Measurements from ENCODE around the gene TNFAIP6. TPM values are rescaled to one million over a fixed set of nuclear protein-coding genes. Genes with fewer than 3 reads are reported as not detected.
"Not testable (repeated sequence)": the region's sequence is repeated elsewhere in the genome, so short reads cannot be mapped to it uniquely, and the experiment has no call there.

The TNFAIP6 gene
- total and polyA plus RNA-seq, 5 experiments from 2014 or later, result not detected

DNA sequence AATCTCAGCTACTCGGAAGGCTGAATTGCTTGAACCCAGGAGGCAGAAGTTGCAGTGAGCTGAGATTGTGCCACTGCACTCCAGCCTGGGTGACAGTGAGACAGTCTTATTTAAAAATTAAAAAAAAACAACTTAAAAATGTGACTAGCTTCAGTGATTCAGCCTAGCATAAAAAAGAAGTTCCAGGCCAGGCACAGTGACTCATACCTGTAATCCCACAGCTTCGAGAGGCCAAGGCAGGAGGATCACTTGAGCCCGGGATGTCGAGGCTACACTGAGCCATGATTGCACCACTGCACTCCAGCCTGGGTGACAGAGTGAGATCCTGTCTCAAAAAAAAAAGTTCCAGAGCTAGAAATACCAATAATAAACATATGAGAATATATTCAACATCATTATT is 13.2 kb upstream of the TNFAIP6 start:
- not testable (repeated sequence) for H3K4me1 Mint-ChIP-seq

DNA sequence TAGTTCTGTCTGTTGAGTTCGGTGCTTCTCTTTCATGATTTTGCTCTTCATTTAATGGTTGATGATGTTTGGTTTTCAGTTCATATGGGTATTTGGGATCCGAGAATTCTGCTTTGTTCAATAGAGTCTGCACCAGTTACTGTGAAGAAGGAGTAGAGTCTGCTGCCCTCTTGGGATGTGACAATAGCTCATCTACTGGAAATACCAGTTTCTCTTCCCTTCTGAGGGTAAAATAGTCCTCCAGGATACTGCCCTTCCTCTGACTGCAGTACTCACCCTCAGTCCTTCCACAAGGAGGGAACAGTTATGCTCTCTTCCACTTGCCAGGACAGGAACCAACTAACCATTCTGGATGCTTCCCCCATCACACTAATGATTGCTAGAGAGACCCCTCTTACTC is 12.5 kb upstream of the TNFAIP6 start:
- no peak for DNase-seq
- H3K27me3 Mint-ChIP-seq, result peaks cover 0 to 8% (median 1%) of the 10 kb centered on the region in 5 donors
- POLR2A ChIA-PET, result no interaction called here
- peaks cover 7 to 25% (median 15%) of the 10 kb centered on the region in 9 donors for H3K9me3 Mint-ChIP-seq
- ATAC-seq, result no peak
- H3K4me1 Mint-ChIP-seq, result no peaks in the 10 kb centered on the region
- peak overlapping the region in 1 of 10 donors; percentile 8 for H3K27ac Mint-ChIP-seq
- no peak overlapping the region for H3K4me3 Mint-ChIP-seq
- peaks cover 0 to 18% (median 8%) of the 10 kb centered on the region in 3 donors for H3K36me3 Mint-ChIP-seq

More for the DNA sequence above, 13.2 kb upstream of the TNFAIP6 start:
- DNase-seq, H3K27ac Mint-ChIP-seq, H3K4me3 Mint-ChIP-seq, H3K27me3 Mint-ChIP-seq, ATAC-seq, POLR2A ChIA-PET: not testable (repeated sequence)
- H3K9me3 Mint-ChIP-seq, result peaks cover 7 to 25% (median 16%) of the 10 kb centered on the region in 9 donors
- peaks cover 0 to 18% (median 8%) of the 10 kb centered on the region in 3 donors for H3K36me3 Mint-ChIP-seq

DNA sequence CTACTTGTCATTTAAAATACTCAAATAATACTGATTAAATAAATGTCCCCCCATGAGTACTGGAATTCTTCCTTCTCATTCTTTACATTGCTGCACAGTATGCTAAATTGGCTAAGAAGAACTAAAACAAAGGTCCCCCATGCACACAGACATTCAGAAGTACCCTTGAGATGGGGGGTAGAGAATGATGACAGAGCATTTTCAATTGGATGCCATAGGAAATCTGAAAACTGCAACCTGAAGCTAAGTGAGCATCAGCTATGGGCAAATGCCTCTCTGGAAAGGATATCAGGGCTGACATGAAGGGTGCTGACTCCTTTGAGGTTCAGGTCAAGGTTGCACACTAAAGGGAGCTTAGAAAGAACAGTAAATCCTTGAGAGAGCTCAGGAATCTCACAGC is 10.1 kb upstream of the TNFAIP6 start:
- DNase-seq, result no peak
- no peak for ATAC-seq
- peaks cover 0 to 11% (median 6%) of the 10 kb centered on the region in 9 donors for H3K9me3 Mint-ChIP-seq
- peaks cover 0 to 10% (median 5%) of the 10 kb centered on the region in 3 donors for H3K36me3 Mint-ChIP-seq
- H3K27ac Mint-ChIP-seq, result no peak overlapping the region
- H3K4me1 Mint-ChIP-seq, result no peaks in the 10 kb centered on the region
- POLR2A ChIA-PET, result no interaction called here
- peaks cover 0 to 3% (median 1%) of the 10 kb centered on the region in 5 donors for H3K27me3 Mint-ChIP-seq
- no peak overlapping the region for H3K4me3 Mint-ChIP-seq

DNA sequence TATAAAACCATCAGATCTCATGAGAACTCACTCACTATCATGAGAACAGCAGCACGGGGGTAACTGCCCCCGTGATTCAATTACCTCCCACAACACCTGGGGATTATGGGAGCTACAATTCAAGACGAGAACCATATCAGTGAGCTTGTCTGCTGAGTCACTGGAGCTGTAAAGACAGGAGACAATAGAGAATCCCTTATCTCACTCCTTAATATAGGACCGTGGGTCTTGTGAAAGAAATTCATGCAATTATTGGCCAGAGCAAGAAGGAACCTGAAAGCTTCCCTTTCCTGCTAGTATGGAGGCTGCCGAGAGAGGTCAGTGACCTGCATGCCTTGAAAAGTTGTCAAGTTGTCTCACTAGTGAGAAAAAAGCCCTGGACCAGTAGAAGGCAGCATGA is 9.5 kb upstream of the TNFAIP6 start:
- H3K4me1 Mint-ChIP-seq, result no peaks in the 10 kb centered on the region
- H3K36me3 Mint-ChIP-seq, result peaks cover 0 to 10% (median 5%) of the 10 kb centered on the region in 3 donors
- DNase-seq (no peak), ATAC-seq (no peak)
- POLR2A ChIA-PET, result no interaction called here
- no peak overlapping the region for H3K4me3 Mint-ChIP-seq
- H3K9me3 Mint-ChIP-seq, result peaks cover 0 to 11% (median 6%) of the 10 kb centered on the region in 9 donors
- peak overlapping the region in 1 of 10 donors; percentile 9 for H3K27ac Mint-ChIP-seq
- peaks cover 0 to 3% (median 1%) of the 10 kb centered on the region in 5 donors for H3K27me3 Mint-ChIP-seq

DNA sequence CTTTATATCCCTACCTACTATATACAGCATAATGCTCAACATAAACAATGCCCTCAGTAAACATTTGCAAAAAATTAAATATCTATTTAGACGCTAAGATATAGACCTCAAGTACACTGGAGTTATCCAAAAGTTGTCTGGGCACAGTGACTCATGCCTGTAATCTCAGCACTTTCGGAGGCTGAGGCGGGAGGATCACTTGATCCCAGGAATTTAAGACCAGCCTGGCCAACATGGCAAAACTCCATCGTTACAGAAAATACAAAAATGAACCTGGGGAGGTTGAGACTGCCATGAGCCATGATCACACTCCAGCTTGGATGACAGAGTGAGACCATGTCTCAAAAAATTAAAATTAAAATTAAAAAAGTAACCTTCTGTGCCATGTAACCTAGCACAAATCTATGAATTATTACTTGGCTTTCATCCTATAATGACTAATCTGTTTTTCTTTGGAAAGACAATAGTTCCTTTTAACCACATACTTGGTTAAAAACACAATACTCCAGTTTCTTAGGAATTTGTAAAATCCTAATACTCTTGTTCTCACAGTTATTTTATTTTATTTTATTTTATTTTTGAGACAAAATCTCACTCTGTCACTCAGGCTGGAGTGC is 6.7 kb upstream of the TNFAIP6 start:
- ATAC-seq, result no peak
- Mint-ChIP-seq H3K9me3 (no peaks in the 10 kb centered on the region), H3K4me1 (no peaks in the 10 kb centered on the region), H3K27ac (no peak overlapping the region), H3K4me3 (no peak overlapping the region), H3K36me3 (no peaks in the 10 kb centered on the region), H3K27me3 (peaks cover 0 to 2% (median 0%) of the 10 kb centered on the region in 5 donors)
- no peak for DNase-seq
- POLR2A ChIA-PET, result no interaction called here

DNA sequence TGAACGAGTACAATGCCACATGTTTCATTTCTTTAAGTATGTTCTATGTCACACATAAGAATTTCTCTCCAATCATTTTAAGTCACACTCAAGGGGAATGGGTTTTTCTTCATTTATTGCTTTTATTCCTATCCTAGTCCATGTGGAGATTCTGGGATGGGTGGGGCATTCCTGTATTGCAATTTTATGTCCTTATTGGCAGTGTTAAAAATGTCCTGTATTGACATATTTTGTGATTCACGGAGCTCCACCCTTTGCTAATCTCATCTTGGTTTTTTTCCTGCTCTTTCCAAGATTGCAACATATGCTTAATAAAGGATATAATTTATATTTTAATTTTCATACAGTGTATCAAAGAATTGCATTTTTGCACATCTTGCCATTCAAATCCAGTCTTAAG is 3.4 kb upstream of the TNFAIP6 start:
- H3K27ac Mint-ChIP-seq, result no peak overlapping the region
- no peaks in the 10 kb centered on the region for H3K36me3 Mint-ChIP-seq
- DNase-seq (no peak), ATAC-seq (no peak)
- H3K4me3 Mint-ChIP-seq, result no peak overlapping the region
- no peaks in the 10 kb centered on the region for H3K4me1 Mint-ChIP-seq
- POLR2A ChIA-PET, result no interaction called here
- H3K27me3 Mint-ChIP-seq, result peaks cover 0 to 1% (median 0%) of the 10 kb centered on the region in 5 donors
- no peaks in the 10 kb centered on the region for H3K9me3 Mint-ChIP-seq

DNA sequence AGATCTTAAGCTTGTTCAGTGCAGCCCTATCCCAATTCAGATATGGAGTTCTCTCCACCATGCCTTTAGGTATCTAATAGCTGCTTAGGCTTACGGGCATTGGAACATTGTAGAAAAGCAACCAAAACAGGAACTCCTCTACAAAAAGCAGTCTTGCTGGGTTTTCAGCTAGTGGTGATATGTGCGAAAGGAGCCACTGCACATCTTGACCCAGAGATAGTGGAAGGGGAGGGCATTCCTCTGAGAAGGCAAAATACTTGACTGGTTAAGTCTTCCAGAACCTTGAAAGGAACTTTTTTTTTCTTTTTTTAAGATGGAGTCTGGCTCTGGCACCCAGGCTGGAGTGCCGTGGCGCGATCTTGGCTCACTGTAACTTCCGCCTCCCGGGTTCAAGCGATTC is 2.6 kb upstream of the TNFAIP6 start:
- POLR2A ChIA-PET, result no interaction called here
- no peaks in the 10 kb centered on the region for H3K9me3 Mint-ChIP-seq
- no peak for DNase-seq
- ATAC-seq, result no peak
- H3K4me3 Mint-ChIP-seq, result no peak overlapping the region
- no peak overlapping the region for H3K27ac Mint-ChIP-seq
- H3K27me3 Mint-ChIP-seq, result peaks cover 0 to 1% (median 0%) of the 10 kb centered on the region in 5 donors
- no peaks in the 10 kb centered on the region for H3K36me3 Mint-ChIP-seq
- H3K4me1 Mint-ChIP-seq, result no peaks in the 10 kb centered on the region

DNA sequence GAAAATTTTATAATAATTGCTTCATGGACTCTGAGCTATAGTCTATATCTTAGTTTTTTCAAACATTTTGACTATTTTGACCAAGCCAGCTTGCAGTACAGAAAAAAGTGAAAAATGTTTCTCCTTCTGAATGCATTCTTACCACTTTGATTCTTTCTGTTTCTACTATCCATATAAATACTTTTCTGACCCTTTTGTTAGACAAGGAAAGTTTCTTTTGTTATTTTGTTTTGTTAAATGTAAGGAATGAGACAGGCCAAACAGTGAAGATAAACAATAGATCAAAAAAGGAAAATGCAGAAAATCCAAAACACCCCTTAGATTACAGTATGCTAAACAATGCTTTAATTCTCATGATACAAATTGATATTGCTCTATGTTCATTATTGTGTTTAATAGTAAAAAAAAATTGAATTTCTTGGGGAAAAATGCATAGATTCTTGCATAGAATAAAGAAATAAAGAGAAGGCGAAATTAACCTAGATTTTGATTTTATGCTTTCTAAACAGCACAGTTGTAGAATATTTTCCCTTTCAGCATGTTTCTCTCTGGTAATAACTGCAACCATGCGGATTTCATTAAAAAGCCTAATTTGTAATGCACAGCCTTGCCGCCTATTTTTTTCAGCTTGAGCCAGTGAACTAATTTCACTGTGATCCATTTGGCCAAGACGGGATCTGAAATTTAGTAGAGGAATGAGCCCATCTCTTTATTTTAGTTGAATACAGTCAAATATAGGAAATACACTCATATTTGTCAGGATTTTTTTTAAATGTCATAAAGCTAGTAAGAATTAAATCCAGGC is 976 bp downstream of the TNFAIP6 start:
- no peak for DNase-seq
- no peak for ATAC-seq

DNA sequence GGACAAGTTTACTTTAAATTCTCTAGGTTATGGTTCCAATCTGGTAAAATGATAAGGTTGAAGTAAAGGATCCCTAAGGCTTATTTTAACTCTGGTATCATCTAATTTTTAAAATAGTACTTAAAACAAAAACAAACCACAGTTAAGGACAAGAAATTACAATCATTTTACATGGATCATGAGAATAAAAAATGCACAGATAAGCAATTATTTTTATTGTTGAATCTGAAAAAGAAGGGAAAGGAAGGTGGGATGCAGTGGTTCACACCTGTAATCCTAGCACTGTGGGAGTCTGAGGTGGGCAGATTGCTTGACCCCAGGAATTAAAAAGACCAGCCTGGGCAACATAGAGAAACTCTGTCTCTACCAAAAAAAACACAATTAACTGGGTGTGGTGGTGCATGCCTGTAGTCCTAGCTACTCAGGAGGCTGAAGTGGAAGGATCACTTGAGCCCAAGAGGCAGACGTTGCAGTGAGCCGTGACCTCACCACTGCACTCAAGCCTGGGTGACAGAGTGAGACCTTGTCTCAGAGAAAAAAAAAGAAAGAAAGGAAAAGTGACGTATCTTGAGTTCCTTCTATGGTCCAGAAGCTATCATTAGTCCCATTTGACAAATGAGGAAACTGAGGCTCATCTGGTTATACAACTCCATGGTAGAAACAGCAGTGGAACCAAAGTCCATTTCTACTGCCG is 2.5 kb downstream of the TNFAIP6 start:
- peaks cover 0 to 5% (median 0%) of the 10 kb centered on the region in 5 donors for H3K27me3 Mint-ChIP-seq
- ATAC-seq, result no peak
- no peaks in the 10 kb centered on the region for H3K9me3 Mint-ChIP-seq
- no peaks in the 10 kb centered on the region for H3K4me1 Mint-ChIP-seq
- no peaks in the 10 kb centered on the region for H3K36me3 Mint-ChIP-seq
- no peak overlapping the region for H3K4me3 Mint-ChIP-seq
- H3K27ac Mint-ChIP-seq, result peak overlapping the region in 1 of 10 donors; percentile 43
- POLR2A ChIA-PET, result no interaction called here
- DNase-seq, result no peak

More for the DNA sequence above, 976 bp downstream of the TNFAIP6 start:
- H3K4me1 Mint-ChIP-seq, result no peaks in the 10 kb centered on the region
- H3K4me3 Mint-ChIP-seq, result no peak overlapping the region
- H3K9me3 Mint-ChIP-seq, result no peaks in the 10 kb centered on the region
- no peak overlapping the region for H3K27ac Mint-ChIP-seq
- POLR2A ChIA-PET, result no interaction called here
- H3K27me3 Mint-ChIP-seq, result peaks cover 0 to 5% (median 0%) of the 10 kb centered on the region in 5 donors
- no peaks in the 10 kb centered on the region for H3K36me3 Mint-ChIP-seq

DNA sequence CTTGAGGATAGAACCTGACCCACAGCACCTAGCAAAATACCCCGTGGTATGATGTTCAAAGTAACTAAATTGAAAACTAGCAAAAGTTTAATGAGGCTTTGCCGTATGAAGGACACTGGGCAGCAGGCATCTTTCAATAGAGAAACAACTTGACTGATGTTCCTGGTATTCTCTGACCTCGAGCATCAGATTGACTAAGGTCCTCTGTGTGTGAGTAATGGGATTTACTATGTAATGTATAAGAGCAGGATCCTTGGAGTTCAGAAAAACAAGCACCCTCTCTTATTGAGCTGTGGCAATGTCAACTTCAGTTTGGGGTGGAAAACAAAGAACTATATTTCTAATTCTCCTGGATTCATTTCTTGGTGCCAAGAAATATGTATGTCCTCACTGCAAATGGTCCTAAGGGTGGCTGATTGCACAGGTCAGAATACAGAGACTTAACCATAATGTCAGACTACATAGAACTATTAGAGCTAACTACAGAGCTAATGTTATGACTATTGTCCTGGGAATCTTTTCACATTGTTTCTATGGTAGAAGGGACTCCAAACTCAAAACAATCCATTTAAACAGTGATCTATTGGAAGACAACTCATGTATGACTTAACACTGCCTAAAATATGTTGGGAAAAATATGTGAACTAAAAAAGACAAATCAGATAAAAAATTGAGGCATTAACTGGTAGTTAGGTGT is 4.4 kb downstream of the TNFAIP6 start:
- no peaks in the 10 kb centered on the region for H3K9me3 Mint-ChIP-seq
- ATAC-seq, result no peak
- no peaks in the 10 kb centered on the region for H3K4me1 Mint-ChIP-seq
- no peak for DNase-seq
- POLR2A ChIA-PET, result no interaction called here
- H3K4me3 Mint-ChIP-seq, result no peak overlapping the region
- peaks cover 0 to 8% (median 0%) of the 10 kb centered on the region in 5 donors for H3K27me3 Mint-ChIP-seq
- no peak overlapping the region for H3K27ac Mint-ChIP-seq
- no peaks in the 10 kb centered on the region for H3K36me3 Mint-ChIP-seq

DNA sequence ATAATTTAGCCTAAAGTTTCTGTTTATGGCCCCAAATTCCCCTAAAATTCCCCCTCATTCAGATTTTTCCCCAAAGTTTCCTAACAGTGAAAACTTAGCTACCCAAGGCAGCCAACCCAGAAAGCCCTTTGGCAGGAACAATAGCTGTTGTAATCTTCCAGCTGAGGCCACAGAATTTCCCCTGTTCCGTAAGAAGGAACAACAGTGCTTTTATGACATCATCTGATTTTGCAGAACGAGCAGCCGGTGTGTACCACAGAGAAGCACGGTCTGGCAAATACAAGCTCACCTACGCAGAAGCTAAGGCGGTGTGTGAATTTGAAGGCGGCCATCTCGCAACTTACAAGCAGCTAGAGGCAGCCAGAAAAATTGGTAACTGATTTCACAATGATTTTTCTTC is 6.3 kb downstream of the TNFAIP6 start:
- Mint-ChIP-seq H3K4me1 (no peaks in the 10 kb centered on the region), H3K36me3 (no peaks in the 10 kb centered on the region), H3K27me3 (peaks cover 0 to 8% (median 0%) of the 10 kb centered on the region in 5 donors), H3K9me3 (peaks cover 0 to 5% (median 0%) of the 10 kb centered on the region in 9 donors), H3K27ac (peak overlapping the region in 1 of 10 donors; percentile 33), H3K4me3 (no peak overlapping the region)
- no peak for ATAC-seq
- POLR2A ChIA-PET, result no interaction called here
- DNase-seq, result no peak

DNA sequence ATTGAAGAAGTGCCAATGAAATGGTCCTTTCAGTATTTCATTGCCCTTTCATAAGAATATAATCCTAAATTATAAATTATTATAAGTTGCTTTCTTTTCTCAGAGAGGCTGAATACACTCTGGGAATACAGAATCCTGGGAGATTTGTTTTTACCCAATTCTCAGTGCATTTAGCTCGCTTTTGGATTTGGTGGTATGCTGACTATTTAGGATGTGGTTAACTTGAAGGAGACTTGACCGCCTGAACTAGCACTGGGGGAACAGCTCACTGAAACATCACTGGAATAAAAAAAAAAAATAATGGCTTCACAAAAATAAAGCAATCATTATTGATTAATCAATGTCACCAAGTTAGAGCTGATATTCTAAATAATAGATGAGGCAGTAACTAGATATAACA is 10.2 kb downstream of the TNFAIP6 start:
- no peak for DNase-seq
- H3K9me3 Mint-ChIP-seq, result peaks cover 0 to 10% (median 0%) of the 10 kb centered on the region in 9 donors
- no peak for ATAC-seq

More for the DNA sequence above, 10.2 kb downstream of the TNFAIP6 start:
- Mint-ChIP-seq H3K36me3 (no peaks in the 10 kb centered on the region), H3K27ac (no peak overlapping the region), H3K4me3 (no peak overlapping the region), H3K27me3 (peaks cover 0 to 11% (median 0%) of the 10 kb centered on the region in 5 donors), H3K4me1 (no peaks in the 10 kb centered on the region)
- POLR2A ChIA-PET, result interaction anchor here (0.6 kb wide), 1 partner anchor 53 kb away, joined by 8 read pairs; no protein-coding TSS in a partner anchor
